GM11168 (cell line): ENCODE results near the gene UTF1.
"Not testable (repeated sequence)": the region's sequence is repeated elsewhere in the genome, so short reads cannot be mapped to it uniquely, and the experiment has no call there.

Experiments
- in situ Hi-C: fragments of 300-500 bp; cut with MboI; formaldehyde crosslinking; loops from one replicate; pipeline ENCODE4 v1.12.0; 2022; ENCODE audit warnings: low sequenced_read_pairs; ENCODE audit not compliant: unreplicated experiment

UTF1 gene

GRCh38 chr10:133258818-133259601, 29.0 kb downstream of the UTF1 start:
- in situ Hi-C loops = no loop called here

GRCh38 chr10:133259602-133259989, 29.6 kb downstream of the UTF1 start:
- in situ Hi-C loops = no loop called here

DNA sequence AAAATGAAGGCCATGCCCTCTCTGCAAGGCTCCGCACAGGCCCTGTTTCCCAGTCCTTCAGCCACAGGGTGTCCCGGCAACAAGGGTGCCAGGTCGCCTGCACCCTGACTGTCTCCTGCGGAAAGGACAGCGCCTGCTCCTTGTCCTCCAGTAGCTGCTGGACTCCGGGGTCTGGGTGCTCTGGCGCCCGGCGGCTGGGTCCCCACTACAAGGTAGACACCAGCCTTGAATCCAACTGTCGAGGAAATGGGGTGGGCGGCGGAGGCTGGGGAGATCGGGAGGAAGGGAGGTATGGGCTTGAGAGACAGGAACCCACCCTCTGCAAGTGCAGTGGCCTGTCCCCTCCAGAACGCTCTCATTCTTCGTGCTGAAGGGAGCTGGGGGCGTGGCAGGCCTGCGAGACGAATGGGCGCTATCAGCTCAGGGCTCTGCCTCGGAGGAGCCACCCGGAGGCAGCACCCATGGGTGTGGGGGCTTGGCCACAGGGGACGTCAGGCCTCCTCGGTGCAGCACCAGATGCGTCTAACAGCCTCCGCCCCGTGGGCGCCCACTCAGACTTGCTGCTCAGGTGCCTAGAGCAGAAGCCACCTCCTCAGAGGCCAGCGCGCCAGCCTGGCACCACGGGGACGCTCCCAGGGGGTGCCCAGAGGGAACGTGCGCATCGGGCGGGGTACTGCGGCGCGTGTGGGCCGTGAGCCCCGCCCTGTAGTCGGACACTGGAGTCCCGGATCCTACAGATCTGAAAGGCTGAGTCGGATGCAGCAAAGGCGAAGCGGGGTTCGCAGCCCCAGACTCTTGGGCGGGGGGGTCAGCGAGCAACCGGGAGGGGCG, 31.1 kb downstream of the UTF1 start:
- in situ Hi-C loops = no loop called here

DNA sequence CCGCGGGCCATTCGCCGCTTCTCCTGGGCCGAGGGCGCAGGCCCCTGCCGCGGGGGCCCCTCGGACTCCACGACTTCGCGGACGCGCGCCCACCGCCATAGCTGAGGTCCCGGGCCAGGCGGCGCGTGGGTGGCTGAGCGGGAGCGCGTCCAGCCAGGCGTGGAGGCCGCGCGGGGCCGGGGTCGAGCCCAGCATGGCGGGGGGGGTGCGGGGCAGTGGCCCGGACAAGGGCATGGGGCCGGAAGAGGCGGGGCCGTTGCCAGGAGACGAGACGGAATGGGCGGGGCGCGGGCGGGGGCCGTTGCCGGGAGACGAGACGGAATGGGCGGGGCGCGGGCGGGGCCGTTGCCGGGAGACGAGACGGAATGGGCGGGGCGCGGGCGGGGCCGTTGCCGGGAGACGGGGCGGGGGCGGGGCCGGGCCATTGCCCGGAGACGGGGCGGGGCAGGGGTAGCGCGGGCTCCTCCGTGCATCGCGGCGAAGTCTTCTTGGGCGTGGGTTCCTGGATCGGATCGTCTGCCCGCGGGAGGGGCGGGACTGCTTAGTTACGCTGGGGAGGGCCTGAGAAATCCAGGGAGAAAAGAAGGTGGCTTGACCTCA, 31.8 kb downstream of the UTF1 start:
- in situ Hi-C loops = no loop called here

DNA sequence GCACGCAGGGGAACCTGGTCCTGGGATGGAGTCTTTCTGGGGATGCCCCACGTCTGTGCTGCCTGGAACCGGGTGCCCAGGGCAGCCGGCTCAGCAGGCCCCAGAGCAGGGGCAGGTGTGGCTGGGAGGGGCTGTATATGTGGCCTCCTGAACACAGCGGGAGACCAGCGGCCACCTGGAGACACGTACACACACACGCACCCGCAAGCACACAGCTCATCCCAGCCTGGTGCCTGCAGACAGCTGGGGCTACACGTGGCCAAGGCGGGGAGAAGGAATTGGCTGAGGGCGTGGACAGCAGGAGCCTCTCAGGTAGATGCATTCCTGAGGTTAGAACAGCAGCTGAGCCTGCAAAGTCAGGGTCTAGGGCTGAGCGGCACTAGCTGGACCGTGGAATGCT, 32.7 kb downstream of the UTF1 start:
- in situ Hi-C loops = no loop called here

DNA sequence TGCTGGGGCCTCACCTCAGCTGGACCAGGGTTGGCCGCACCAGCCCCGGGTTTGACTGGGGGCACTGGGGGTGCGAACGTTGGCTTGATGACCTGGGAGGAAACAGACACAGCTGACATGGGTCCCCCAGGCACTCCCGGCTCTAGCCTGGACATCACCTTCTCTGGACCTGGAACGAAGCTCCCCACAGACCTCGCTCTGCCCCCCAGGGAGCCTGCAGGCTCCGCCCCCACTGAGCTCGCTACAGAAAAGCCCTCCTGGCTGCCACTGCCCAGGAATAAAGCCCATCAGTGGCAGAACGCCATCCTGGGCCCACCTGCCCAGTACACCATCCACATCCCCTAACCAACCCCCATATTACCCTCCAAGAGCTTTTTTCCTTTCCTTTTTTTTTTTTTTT, 33.7 kb downstream of the UTF1 start:
- in situ Hi-C loops = no loop called here

- in situ Hi-C loops = no loop called here
Observed at GRCh38 chr10:133264461-133264860, 34.4 kb downstream of the UTF1 start.

- in situ Hi-C loops = not testable (repeated sequence)
Observed at GRCh38 chr10:133265052-133265451, 35.0 kb downstream of the UTF1 start.

- in situ Hi-C loops = no loop called here
Observed at GRCh38 chr10:133266056-133266795, 36.2 kb downstream of the UTF1 start.

- in situ Hi-C loops = no loop called here
Observed at GRCh38 chr10:133267293-133267692, 37.3 kb downstream of the UTF1 start.

DNA sequence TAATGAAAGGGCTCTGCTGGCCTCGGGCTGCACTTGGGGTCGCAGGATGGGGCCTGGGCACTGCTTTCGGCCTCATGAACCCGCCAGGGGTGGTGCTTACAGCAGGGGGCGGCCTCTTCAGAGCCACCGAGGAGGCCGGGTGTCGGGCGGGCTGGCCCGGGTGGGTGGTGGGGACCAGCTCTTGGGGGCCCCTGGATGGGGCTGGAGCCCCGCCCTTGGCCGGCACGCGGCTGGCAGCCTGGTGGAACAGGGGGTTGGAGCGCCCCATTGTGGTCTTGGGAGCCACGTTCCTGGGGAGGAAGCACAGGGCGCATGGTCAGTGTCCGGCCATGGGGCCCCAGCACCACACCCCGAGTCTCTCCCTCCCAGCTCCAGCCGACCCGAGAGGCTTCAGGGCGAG, 37.8 kb downstream of the UTF1 start:
- in situ Hi-C loops = no loop called here

GRCh38 chr10:133268532-133268931, 38.5 kb downstream of the UTF1 start:
- in situ Hi-C loops = no loop called here

DNA sequence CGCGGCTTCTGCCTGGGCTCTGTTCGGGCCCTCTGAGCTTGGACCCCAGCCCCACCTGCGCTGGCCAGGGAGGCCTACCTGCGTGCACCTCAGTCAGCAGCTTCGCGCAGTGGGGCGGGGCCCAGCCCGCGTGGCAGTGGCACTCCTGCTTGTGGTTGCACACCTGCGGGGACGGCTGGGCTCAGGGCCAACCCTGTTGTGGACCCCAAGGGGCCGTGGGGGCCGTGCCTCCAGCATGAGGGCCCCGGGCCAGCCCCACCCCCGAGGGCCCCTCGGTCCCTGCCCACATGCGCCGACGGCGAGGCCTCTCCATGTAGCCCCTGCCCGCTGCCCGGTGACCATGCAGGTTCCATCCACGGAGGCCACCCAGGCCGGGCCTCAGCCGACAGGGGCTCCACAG, 39.4 kb downstream of the UTF1 start:
- in situ Hi-C loops = no loop called here

- in situ Hi-C loops = no loop called here
Observed at GRCh38 chr10:133270204-133270603, 40.2 kb downstream of the UTF1 start.

GRCh38 chr10:133270773-133271297, 40.8 kb downstream of the UTF1 start:
- in situ Hi-C loops = no loop called here

GRCh38 chr10:133271521-133272300, 41.7 kb downstream of the UTF1 start:
- in situ Hi-C loops = no loop called here

DNA sequence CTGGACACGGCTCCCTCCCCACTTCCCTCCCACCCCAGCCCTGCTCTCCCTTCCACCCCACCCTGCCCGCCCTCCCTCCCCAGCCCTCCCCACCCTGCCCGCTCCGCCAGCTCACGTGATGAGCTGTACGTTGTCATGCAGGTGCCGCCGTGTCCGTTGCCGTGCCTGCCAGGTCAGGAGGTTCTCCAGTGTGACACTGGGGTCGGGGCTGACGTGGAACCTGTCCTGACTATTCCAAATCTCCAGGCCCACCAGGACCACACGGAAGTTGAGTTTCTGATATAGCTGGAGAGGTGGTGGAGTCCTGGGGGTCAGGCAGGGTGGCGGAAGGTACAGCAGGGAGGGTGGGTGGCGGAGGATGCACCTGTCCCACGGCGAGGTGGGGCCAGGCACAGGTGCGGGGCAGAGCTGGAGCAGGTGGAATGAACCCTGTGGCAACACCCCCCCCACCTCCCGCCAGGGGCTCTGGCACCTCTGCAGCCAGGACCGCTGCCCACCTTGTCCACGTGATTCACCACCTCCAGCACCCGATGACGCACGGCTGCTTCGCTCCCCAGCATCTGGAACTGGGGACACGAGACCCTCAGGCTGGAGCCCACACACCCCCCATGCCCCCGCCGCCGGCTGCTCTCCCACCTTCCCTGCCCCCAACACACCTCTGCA, 42.4 kb downstream of the UTF1 start:
- in situ Hi-C loops = no loop called here

DNA sequence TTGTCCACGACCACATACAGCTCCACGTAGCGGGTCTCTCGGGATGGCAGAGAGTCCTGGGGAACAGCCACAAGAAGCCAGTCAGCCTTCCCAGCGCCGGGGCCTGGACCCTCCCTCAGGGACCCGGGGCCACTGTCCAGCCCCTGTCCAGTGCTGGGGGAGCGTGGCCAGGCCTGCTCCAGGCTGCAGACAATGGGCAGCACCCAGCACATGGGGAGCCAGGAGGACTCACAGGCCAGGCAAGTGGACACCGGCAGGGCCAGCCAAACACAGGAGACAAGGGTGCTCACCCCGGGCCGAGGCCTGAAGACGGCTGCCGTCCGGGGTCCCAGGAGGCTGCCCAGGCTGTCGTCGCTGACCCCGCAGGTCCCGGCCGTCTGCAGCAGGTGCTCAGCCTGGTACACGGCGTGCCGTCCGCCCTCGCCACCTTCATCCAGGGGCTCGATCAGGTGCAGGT, 43.0 kb downstream of the UTF1 start:
- in situ Hi-C loops = no loop called here
